Activated naive CD4-positive, alpha-beta T cell treated with anti-CD3 and anti-CD28 coated beads for 36 hours (primary cell): Measurements from ENCODE around the gene AGBL5. TPM values are rescaled to one million over a fixed set of nuclear protein-coding genes. Genes with fewer than 3 reads are reported as not detected.
A peak's percentile ranks its signal among the peaks of the same experiment; 100 is the strongest.
"Not testable (repeated sequence)": the region's sequence is repeated elsewhere in the genome, so short reads cannot be mapped to it uniquely, and the experiment has no call there.

Experiments used
- CTCF ChIA-PET: fragments of 350-600 bp; sonication (Branson Sonifier 250); formaldehyde crosslinking; loops from one replicate; lab custom pipeline; 2021; ENCODE audit warnings: antibody characterized with exemption; lab: Charles Lee
- DNase-seq: peaks from one replicate; pipeline ENCODE4 v3.0.0-alpha.2; 2020
- H3K27ac Mint-ChIP-seq: one replicate; pipeline ENCODE4 v1.8.0; 2021; ENCODE audit warnings: mild to moderate bottlenecking, mixed read lengths
- H3K27me3 Mint-ChIP-seq: one replicate; pipeline ENCODE4 v1.8.0; 2021; ENCODE audit warnings: low read depth, mixed read lengths
- H3K36me3 Mint-ChIP-seq: one replicate; pipeline ENCODE4 v1.8.0; 2021; ENCODE audit warnings: low read depth, mixed read lengths
- H3K4me1 Mint-ChIP-seq: one replicate; pipeline ENCODE4 v1.8.0; 2021; ENCODE audit warnings: low read depth, mixed read lengths
- H3K4me3 Mint-ChIP-seq: one replicate; pipeline ENCODE4 v1.8.0; 2021; ENCODE audit warnings: mild to moderate bottlenecking, moderate library complexity, mixed read lengths
- H3K9me3 Mint-ChIP-seq: one replicate; pipeline ENCODE4 v1.8.0; 2021; ENCODE audit warnings: mixed read lengths
- intact Hi-C: fragments of 100-400 bp; cut with micrococcal nuclease; formaldehyde crosslinking; loops from one replicate; pipeline ENCODE4 v1.15.1; 2023
- total RNA-seq, 2 experiments: library from RNA; stranded (reverse); gene quantifications; one replicate each; pipeline ENCODE4 v1.2.3, GENCODE V29; 2021

AGBL5 gene
- total RNA-seq, 2 experiments from 2014 or later = 19.1 to 19.7 TPM

DNA sequence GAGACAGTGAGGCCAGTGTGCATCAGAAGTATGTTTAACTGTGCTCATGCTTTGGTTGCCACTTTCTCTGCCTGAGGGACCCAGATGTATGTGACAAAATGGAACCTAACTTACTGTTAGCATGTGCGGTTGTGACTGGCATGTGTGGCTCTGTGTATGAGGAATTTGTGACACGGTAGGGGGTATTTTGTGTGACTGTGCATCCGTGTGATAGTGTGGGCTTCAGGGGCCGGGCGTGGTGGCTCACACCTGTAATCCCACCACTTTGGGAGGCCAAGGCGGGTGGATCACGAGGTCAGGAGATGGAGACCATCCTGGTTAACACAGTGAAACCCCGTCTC lies 67.8 kb downstream of the AGBL5 start:
- H3K4me3 Mint-ChIP-seq = peak overlapping the region; percentile 71
- DNase-seq, H3K36me3 Mint-ChIP-seq, H3K27ac Mint-ChIP-seq, intact Hi-C loops, H3K9me3 Mint-ChIP-seq, CTCF ChIA-PET: not testable (repeated sequence)
- H3K27me3 Mint-ChIP-seq = peaks cover 22% of the 10 kb centered on the region
- H3K4me1 Mint-ChIP-seq = peaks cover 16% of the 10 kb centered on the region

Other genes with a start within 250 kb of the AGBL5 start
- under 1 TPM in 1 of 2 experiments, not detected in 1; 0.07 TPM for gene DPYSL5, start 203.5 kb upstream of the AGBL5 start, total RNA-seq
- 1 to 10 TPM; 2.9 to 3.8 TPM for gene MAPRE3, start 81.0 kb upstream of the AGBL5 start, total RNA-seq
- 10 to 100 TPM; 38.3 to 41.3 TPM for gene TMEM214, start 18.7 kb upstream of the AGBL5 start, total RNA-seq
- gene OST4, start 20.0 kb downstream of the AGBL5 start, total RNA-seq = 100 to 1,000 TPM; 257 to 282 TPM
- gene EMILIN1, start 26.9 kb downstream of the AGBL5 start, total RNA-seq = under 1 TPM; 0.15 to 0.29 TPM
- gene KHK, start 35.1 kb downstream of the AGBL5 start, total RNA-seq = 10 to 100 TPM in 1 of 2 experiments, 1 to 10 TPM in 1; 9.5 to 10.2 TPM
- 1 to 10 TPM; 5.8 to 6.6 TPM for gene CGREF1, start 67.5 kb downstream of the AGBL5 start, total RNA-seq
- gene ABHD1, start 72.1 kb downstream of the AGBL5 start, total RNA-seq = under 1 TPM; 0.17 to 0.19 TPM
- 10 to 100 TPM; 45.2 to 49.5 TPM for gene PREB, start 83.0 kb downstream of the AGBL5 start, total RNA-seq
- not detected for gene PRR30, start 87.7 kb downstream of the AGBL5 start, total RNA-seq
- gene TCF23, start 97.3 kb downstream of the AGBL5 start, total RNA-seq = not detected
- gene ATRAID, start 160.4 kb downstream of the AGBL5 start, total RNA-seq = 10 to 100 TPM; 80.5 to 80.8 TPM
- 10 to 100 TPM; 22.6 to 24.8 TPM for gene SLC5A6, start 160.6 kb downstream of the AGBL5 start, total RNA-seq
- 100 to 1,000 TPM; 109 to 112 TPM for gene CAD, start 165.7 kb downstream of the AGBL5 start, total RNA-seq
- under 1 TPM; 0.55 to 0.67 TPM for gene SLC30A3, start 211.4 kb downstream of the AGBL5 start, total RNA-seq
- not detected for gene DNAJC5G, start 223.8 kb downstream of the AGBL5 start, total RNA-seq
- not detected for gene TRIM54, start 230.8 kb downstream of the AGBL5 start, total RNA-seq